Suppressor macrophage treated with lipopolysaccharide for 4 hours (primary cell): Measurements from ENCODE around the gene SERP2.

Experiments used
- DNase-seq: peaks from one replicate; pipeline ENCODE4 v3.0.0-alpha.2; 2020

Gene SERP2

DNA sequence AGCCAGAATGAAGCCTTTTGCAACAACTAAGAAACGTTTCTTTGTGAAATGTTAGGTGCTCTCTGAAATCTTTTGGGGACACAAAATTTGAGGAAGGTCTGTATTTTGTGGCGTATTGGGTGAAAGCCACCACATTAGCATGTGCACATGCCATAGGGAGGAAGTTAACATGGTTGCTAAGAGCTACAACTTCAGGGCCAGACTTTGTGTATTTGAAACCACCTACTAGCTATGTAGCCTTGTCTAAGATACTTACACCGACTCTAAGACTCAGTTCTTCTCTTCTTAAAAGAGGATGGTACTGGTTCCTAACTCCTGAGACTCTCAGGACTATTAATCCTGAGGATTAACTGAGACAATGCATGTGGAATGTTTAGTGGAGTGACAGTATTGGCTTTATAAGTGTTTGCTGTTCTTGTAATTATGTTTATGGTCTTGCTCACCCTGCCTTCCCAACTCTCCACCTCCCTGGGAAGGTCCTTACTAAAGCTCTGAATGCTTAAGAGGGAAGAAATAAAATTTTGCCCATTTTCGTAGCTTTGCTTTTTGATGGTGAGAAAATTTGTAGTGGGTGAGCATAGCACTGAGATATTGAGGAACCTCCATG is 15.5 kb downstream of the SERP2 start:
- DNase-seq: no peak

GRCh38 chr13:44389876-44390275 is 16.3 kb downstream of the SERP2 start:
- no peak for DNase-seq

DNA sequence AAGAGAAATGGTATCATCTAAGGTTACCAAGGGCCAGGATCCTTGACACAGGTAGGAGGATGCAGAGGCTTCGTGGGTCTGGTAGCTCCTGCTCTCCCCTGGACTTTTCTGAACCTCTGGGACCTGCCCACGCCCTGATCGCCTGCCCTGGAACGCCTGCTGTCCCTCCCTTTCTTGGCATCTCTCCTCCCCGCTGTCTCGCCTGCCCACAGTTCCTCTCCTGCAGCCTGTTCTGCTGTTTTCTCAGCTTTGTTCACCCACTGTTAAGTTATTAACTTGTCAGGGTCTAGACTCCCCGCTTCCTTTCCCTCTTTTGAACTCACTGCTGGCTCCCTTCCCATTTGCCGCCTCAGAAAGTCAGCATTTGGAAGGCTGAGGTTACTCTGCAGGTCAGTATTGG is 19.8 kb downstream of the SERP2 start:
- DNase-seq: no peak

DNA sequence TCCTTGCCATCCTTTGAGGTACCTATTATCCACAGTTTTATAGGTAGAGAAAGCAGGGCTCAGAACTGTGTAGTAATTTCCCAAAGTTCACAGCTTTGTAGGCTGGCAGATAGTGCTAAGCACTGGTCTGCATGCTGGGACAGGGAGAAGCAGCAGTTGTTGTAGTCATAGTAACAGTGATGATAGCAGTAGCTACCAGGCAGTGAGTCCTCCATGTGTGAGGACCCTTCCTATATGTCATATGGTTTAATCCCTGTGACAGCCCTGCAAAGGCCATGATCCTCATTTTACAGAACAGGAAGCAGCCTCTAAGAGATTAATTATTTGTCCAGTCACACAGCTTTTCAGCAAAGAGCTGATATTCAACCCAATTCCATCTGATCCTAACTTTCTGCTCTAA is 21.0 kb downstream of the SERP2 start:
- DNase-seq: no peak

GRCh38 chr13:44395976-44396694 is 22.5 kb downstream of the SERP2 start:
- DNase-seq: no peak

DNA sequence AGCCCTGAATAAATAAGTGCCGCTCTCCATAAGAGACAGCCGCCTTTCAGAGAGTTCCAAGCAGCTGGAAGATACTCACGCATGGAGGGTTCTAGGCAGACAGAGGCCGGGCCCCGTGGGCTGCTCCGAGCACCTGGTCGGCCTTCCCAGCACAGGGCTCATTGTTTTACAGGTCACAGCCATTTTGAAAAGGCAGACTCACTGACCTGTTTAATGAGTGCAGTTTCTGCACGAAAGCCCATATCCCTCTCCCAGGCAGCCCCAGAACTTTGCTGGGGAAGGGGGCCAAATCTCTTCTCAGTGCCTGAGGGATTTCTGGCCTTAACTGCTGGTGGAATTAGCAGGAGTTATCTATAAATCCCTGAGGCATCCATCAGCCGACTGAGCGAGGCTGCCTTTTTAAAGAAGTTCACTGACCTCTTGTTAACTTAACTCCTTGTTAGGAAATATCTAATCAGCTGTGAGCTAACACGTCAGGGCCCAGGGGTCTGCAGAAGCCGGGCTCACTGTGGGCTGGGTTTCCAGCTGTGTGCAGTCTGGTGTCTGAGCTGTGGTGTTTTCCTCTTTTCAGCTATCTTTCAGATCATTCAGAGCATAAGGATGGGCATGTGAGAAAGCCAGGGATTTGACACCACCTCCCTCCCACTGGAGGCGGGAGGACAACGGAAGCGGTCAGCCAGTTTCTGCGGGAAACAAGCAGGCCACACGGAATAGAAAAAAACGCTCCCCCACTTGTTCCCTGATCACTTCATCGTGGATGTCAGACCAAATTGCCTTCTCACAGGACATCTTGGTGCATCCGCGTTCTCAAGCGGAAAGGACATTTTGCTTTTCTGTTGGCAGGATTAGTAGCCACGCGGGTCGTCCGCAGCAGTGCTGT is 23.3 kb downstream of the SERP2 start:
- no peak for DNase-seq

- DNase-seq: no peak
These were observed 24.2 kb downstream of the SERP2 start for GRCh38 chr13:44397766-44398223.

DNA sequence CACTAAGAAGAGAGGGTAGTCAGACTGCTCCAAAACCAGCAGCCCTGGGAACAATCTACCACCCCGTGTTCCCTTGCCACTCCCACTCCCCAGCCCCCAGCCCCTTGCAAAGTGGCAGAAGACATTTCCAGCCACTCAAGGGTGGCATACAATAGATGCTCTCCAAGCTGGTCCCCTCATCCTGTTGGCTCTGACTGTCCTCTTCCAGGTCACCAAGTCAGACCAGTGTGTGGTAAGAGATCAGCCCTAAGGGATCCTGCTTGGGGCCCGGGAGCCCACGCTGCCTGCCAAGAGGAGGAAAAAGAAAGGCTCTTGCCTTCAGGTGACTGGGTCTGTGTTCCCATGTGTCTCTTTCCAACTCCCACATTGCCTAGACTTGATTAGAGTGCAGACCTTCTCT is 25.0 kb downstream of the SERP2 start:
- DNase-seq: no peak

GRCh38 chr13:44399074-44399473 is 25.4 kb downstream of the SERP2 start:
- no peak for DNase-seq

DNA sequence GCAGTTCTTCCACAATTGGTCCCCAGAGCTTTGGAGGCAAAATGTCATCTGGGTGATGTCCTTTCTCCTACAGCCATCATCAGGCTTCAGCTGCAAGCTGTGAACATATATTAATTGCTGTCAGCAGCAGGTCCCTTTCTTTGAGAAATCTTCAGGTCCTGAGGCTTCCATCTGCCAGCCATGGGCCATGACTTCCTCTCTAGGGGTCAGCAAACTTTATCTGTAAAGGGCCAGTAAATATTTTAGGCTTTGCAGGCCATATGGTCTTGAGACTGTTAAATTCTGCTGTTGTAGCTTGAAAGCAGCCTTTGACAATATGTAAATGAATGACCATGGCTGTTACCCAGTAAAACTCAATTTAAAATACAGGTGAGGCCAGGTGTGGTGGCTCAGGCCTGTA is 27.1 kb downstream of the SERP2 start:
- no peak for DNase-seq

- DNase-seq: no peak
These were observed 28.0 kb downstream of the SERP2 start for GRCh38 chr13:44401577-44401976.

DNA sequence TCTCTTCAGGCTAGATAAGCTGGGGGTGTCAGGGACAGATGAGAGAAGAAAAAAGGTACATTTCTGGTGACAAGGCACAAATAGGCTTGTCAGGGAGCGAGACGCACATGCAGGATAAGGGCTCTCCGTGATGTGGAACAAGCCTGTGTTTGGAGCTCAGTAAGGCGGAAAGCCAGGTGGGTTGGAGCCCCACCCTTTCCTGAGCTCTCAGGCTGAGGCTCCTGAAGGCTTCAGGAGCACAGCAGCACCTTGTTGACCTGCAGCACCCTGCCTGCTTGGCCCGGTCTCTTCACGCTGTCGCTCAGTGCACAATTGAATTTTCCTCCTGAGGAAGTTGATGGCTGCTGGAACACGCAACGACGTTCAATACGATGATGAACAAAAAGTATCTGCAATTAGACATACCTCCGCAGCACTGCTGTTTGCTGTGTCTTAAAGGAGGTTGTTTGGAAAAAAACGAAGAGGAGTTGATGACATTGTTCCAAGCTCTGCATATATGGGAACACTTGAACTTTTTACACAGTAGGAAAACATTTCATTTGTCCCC is 29.3 kb downstream of the SERP2 start:
- DNase-seq: no peak

DNA sequence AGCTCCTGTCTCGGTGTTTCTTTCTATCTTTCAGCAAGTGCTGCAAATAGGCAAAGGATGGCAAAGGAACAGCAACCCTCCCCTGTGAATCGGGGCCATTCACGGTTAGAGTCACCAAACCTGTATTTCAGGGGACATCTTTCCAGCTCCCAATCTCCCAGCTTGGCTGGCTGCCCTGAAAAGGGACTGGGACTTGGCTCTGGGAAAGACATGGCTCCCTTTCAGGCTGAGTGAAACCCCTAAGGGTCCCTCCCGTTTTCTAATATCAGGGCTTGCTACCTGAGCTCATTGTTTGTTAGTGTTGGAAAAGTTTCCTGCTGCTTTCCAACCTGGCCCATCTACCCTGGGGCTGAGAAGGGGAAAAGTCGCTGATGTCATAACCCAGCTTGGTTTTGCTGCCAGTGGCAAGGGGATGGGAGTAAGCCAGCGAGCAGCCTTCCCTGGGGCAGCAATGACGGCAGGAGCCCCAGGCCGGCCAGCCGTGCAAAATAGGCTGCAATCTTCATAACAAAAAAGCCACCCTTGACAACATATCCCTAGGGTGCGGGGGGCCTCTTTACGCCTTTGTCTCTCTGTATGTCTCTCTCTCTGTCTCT is 29.9 kb downstream of the SERP2 start:
- DNase-seq: no peak

- no peak for DNase-seq
These were observed 30.9 kb downstream of the SERP2 start for GRCh38 chr13:44404261-44405132.

DNA sequence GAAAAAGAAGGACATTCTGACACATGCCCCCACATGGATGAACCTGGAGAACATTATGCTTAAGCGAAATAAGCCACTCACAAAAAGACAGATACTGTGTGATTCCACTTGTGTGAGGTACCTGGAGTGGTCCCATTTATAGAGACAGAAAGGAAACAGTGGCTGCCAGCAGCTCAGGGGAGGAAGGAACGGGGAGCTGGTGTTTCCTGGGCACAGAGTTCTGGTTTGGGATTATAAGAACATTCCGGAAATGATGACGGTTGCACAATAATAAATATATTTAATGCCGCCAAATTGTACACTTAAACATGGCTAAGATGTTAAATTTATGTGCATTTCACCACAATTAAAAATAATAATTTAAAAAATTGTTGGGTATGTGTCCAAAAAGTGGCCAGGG is 33.0 kb downstream of the SERP2 start:
- DNase-seq: no peak

DNA sequence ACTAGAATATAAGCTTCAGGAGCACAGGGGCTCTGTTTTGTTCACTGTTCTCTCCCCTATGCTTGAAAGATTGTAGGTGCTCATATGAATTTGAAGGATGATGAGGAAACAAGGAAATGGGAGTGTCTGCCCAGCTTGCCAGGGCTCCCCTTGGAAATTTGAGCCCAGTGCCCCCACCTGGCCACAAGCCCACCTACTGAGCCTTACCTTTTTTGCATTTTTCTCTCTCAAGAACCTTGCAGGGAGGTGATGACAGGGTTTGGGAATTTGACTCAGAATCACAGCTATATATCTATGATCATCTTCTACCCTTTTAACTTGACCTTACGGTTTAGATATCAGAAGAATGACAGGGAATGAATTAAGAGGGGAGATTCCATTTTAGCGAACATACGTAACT is 33.8 kb downstream of the SERP2 start:
- no peak for DNase-seq

DNA sequence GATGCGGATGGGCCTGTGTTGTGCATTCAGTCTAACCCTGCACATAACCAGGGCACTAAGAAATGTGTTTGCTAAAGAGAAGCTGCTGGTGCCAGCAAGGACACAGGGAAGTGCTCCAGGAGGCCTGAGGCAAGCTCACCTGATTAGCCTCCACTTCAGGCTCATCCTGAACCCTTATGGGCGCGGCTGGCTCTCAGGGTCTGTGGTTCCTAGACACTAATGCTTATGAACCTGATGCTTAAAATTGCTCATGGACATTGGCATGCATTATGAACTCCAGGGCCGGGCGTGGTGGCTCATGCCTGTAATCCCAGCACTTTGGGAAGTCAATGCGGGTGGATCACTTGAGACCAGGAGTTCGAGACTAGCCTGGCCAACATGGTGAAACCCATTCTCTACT is 34.3 kb downstream of the SERP2 start:
- DNase-seq: no peak

DNA sequence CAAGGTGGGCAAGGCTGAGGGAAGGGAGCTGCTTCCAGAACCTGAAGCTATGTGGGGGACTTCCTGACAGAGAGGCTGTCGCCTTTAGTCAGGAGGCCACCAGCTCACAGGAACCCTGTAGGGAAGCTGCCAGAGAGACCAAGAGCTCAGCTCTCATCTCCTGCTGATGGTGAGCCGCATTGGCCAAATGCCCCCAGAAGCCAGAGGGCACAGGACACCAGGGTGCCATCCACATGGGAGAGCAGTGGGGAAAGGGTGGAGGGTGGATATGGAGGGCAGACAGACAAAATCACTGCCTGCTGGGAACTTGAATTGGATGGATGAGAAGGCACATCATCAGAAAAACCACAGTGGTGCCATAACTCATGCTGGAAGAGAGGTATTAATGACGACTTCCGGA is 36.0 kb downstream of the SERP2 start:
- DNase-seq: no peak

DNA sequence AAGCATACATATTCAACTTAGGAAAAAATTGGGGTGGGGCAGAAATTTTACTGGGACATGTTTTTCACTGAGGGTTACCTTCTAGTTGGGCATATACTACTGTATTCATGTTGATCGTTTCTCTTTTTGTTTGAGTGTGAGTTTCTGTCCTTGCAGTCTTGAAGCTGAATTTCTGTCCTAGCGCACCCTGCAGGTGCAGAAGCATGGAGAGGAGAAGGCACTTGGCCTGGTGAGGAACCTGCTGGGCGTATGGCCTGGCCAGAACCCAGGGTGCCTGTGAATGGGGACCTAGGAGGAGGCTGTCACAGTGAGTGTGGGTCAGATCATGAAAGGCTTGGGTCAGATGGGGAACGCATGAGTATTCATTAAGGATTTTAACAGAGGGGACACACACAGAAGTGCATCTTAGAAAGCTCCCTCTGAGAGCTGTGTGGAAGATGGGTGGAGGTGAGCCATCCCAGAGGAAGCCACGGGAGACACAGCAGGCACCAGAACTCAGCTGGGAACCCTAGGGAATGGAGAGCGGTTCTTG is 36.8 kb downstream of the SERP2 start:
- DNase-seq: no peak

- DNase-seq: no peak
These were observed 38.2 kb downstream of the SERP2 start for GRCh38 chr13:44411841-44412240.

DNA sequence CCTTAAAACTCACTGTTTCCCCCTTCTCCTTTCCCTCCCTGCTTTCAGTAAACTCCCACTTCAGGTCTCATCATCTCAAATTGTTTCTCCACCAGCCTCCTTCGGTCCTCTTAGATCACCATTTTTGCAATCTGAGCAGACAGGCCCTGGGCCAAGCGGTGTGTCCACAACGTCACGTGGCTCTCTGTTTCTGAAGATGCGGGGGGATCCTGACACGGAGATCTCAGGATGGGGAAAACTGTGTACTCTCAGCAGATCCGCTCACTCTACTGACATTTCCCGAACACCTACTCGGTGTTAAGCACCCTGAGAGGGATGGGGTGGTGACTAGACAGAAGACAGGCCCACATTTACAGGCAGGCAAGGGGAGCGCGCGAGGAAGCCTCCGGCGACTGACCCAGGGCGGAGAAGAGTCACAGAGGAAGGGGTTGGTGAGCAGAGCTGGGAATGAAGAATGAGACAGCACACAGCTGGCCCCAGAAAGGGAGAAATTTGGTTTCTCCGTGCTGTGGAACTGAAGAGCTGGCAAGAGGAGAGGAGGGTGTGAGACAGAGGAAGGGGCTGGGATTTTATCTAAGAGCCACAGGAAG is 38.8 kb downstream of the SERP2 start:
- no peak for DNase-seq
